Measurements from ENCODE around the gene FAM229A. TPM values are rescaled to one million over a fixed set of nuclear protein-coding genes. Genes with fewer than 3 reads are reported as not detected.

The FAM229A gene
- total RNA-seq, 4 donors from 2014 or later = 2.5 to 13.4 (median 5.4) TPM

GRCh38 chr1:32376199-32376598 is 13.9 kb upstream of the FAM229A start:
- TF ChIP-seq CTCF (IDR thresholded peaks at IDR 0.05) = no peak
- no peak for ATAC-seq (ENCODE audit: low FRiP score)
- no peak for DNase-seq (ENCODE audit: low spot score)

- DNase-seq (ENCODE audit: low spot score) (no peak), ATAC-seq (ENCODE audit: low FRiP score) (no peak)
- TF ChIP-seq CTCF (IDR thresholded peaks at IDR 0.05) = no peak
Observed at GRCh38 chr1:32373996-32374592, 11.8 kb upstream of the FAM229A start.

GRCh38 chr1:32372149-32372756 is 10.0 kb upstream of the FAM229A start:
- DNase-seq (ENCODE audit: low spot score) (no peak), ATAC-seq (ENCODE audit: low FRiP score) (no peak)
- no peak for TF ChIP-seq CTCF (IDR thresholded peaks at IDR 0.05)

GRCh38 chr1:32367912-32368635 is 5.8 kb upstream of the FAM229A start:
- DNase-seq (ENCODE audit: low spot score) = no peak
- no peak for TF ChIP-seq CTCF (IDR thresholded peaks at IDR 0.05)
- ATAC-seq (ENCODE audit: low FRiP score) = no peak

- no peak for TF ChIP-seq CTCF (IDR thresholded peaks at IDR 0.05)
- no peak for ATAC-seq (ENCODE audit: low FRiP score)
- no peak for DNase-seq (ENCODE audit: low spot score)
Observed at GRCh38 chr1:32365445-32365844, 3.2 kb upstream of the FAM229A start.

- ATAC-seq (ENCODE audit: low FRiP score) (no peak), DNase-seq (ENCODE audit: low spot score) (no peak)
- TF ChIP-seq CTCF (IDR thresholded peaks at IDR 0.05) = no peak
Observed at GRCh38 chr1:32364836-32365235, 2.6 kb upstream of the FAM229A start.

Measured in omental fat pad (tissue), 4 donors.